SW480 (cell line): ENCODE results near the gene TMEM229B.

Experiments
- DNase-seq: peaks from one replicate; pipeline ENCODE4 v3.0.0-alpha.2; 2016; ENCODE audit warnings: low spot score

TMEM229B gene

GRCh38 chr14:67487937-67488893 is at the start of gene TMEM229B:
TMEM229B (minus strand) TSS chr14:67488721; CDS start chr14:67473923, 14,798 bp downstream.
- DNase-seq: peak; percentile 23

GRCh38 chr14:67537736-67538135 is 49.2 kb upstream of the TMEM229B start:
- no peak for DNase-seq

- no peak for DNase-seq
Observed at GRCh38 chr14:67536087-67536486, 47.6 kb upstream of the TMEM229B start.

GRCh38 chr14:67533754-67534085 is 45.2 kb upstream of the TMEM229B start:
- no peak for DNase-seq

GRCh38 chr14:67532998-67533753 is 44.7 kb upstream of the TMEM229B start, which contains the start of gene PLEKHH1:
PLEKHH1 (plus strand) TSS chr14:67533290; CDS start chr14:67541868, 8,578 bp downstream.
- DNase-seq: peak; percentile 86

- DNase-seq: no peak
Observed at GRCh38 chr14:67532606-67532997, 44.1 kb upstream of the TMEM229B start.

- DNase-seq: no peak
Observed at GRCh38 chr14:67529947-67530935, 41.7 kb upstream of the TMEM229B start.

GRCh38 chr14:67528276-67528675 is 39.8 kb upstream of the TMEM229B start:
- DNase-seq: no peak

GRCh38 chr14:67527756-67528155 is 39.2 kb upstream of the TMEM229B start:
- DNase-seq: no peak

- peak; percentile 77 for DNase-seq
Observed at GRCh38 chr14:67526676-67527459, 38.3 kb upstream of the TMEM229B start.

GRCh38 chr14:67526181-67526580 is 37.7 kb upstream of the TMEM229B start:
- no peak for DNase-seq

GRCh38 chr14:67525389-67525788 is 36.9 kb upstream of the TMEM229B start:
- DNase-seq: no peak

- peak; percentile 48 for DNase-seq
Observed at GRCh38 chr14:67524634-67524963, 36.1 kb upstream of the TMEM229B start.

- no peak for DNase-seq
Observed at GRCh38 chr14:67523764-67524633, 35.5 kb upstream of the TMEM229B start.

- no peak for DNase-seq
Observed at GRCh38 chr14:67522270-67522669, 33.7 kb upstream of the TMEM229B start.

- DNase-seq: no peak
Observed at GRCh38 chr14:67520482-67520881, 32.0 kb upstream of the TMEM229B start.

- no peak for DNase-seq
Observed at GRCh38 chr14:67519406-67519805, 30.9 kb upstream of the TMEM229B start.

GRCh38 chr14:67517083-67517482 is 28.6 kb upstream of the TMEM229B start:
- no peak for DNase-seq

GRCh38 chr14:67516676-67517075 is 28.2 kb upstream of the TMEM229B start:
- no peak for DNase-seq
